Liver (tissue), 9 donors: ENCODE data around the gene ALCAM. TPM values are rescaled to one million over a fixed set of nuclear protein-coding genes. Genes with fewer than 3 reads are reported as not detected.

Experiments
- DNase-seq: peaks from one replicate; pipeline ENCODE4 v3.0.0-alpha.2; 2017; ENCODE audit warnings: low spot score
- H3K27ac ChIP-seq, 2 donors: one replicate each; pipeline ENCODE4 v1.7.0; 2013; ENCODE audit warnings: inconsistent platforms in 2 of 2, low read length in 2 of 2, control low read depth in 1 of 2, low read depth in 1 of 2, mild to moderate bottlenecking in 1 of 2
- H3K27me3 ChIP-seq, 4 donors: one replicate each; pipeline versions ENCODE4 v1.6.1 to v1.7.0; 2013; ENCODE audit warnings: low read length in 3 of 4, inconsistent platforms in 1 of 4, mild to moderate bottlenecking in 1 of 4, moderate library complexity in 1 of 4; ENCODE audit not compliant: control insufficient read depth in 4 of 4, insufficient read depth in 4 of 4
- H3K36me3 ChIP-seq, 4 donors: one replicate each; pipeline versions ENCODE4 v1.6.1 to v1.7.0; 2013; ENCODE audit warnings: low read length in 3 of 4, mild to moderate bottlenecking in 3 of 4, low read depth in 1 of 4, moderate library complexity in 1 of 4; ENCODE audit not compliant: control insufficient read depth in 4 of 4, insufficient read depth in 3 of 4
- H3K4me1 ChIP-seq, 4 donors: one replicate each; pipeline versions ENCODE4 v1.6.1 to v1.7.0; 2013; ENCODE audit warnings: low read length in 3 of 4, mild to moderate bottlenecking in 3 of 4, moderate library complexity in 1 of 4; ENCODE audit not compliant: control insufficient read depth in 4 of 4, insufficient read depth in 4 of 4
- H3K4me3 ChIP-seq, 3 donors: one replicate each; pipeline versions ENCODE4 v1.6.1 to v1.7.0; 2013; ENCODE audit warnings: low read length in 3 of 3, control low read depth in 1 of 3, low read depth in 1 of 3, mild to moderate bottlenecking in 1 of 3
- H3K9ac ChIP-seq, 2 donors: one replicate each; pipeline ENCODE4 v1.7.0; 2013; ENCODE audit warnings: low read length in 2 of 2, mild to moderate bottlenecking in 2 of 2, moderate library complexity in 2 of 2, control low read depth in 1 of 2, low read depth in 1 of 2
- H3K9me3 ChIP-seq, 4 donors: one replicate each; pipeline versions ENCODE4 v1.6.1 to v1.7.0; 2013; ENCODE audit warnings: low read length in 3 of 4; ENCODE audit not compliant: control insufficient read depth in 4 of 4
- CTCF ChIP-seq: fragments of 150-350 bp; IDR thresholded peaks from 2 replicates; pipeline ENCODE4 v1.5.1; 2017; ENCODE audit warnings: improper control_type of control experiment, low read depth, low read length; ENCODE audit not compliant: missing input control
- EGR1 ChIP-seq, 2 donors: IDR thresholded peaks; 2 replicates each; pipeline ENCODE4 v1.6.1; 2016 to 2018; ENCODE audit warnings: antibody characterized with exemption in 2 of 2, low read depth in 2 of 2
- FOXA1 ChIP-seq: IDR thresholded peaks from 2 replicates; pipeline ENCODE4 v1.6.1; 2016; ENCODE audit warnings: antibody characterized with exemption
- FOXA2 ChIP-seq: IDR thresholded peaks from 2 replicates; pipeline ENCODE4 v1.6.1; 2016; ENCODE audit warnings: antibody characterized with exemption
- GABPA ChIP-seq, 2 donors: IDR thresholded peaks in 1 of 2; conservative IDR thresholded peaks in 1 of 2; 2 replicates each; pipeline ENCODE4 v1.6.1; 2016; ENCODE audit warnings: antibody characterized with exemption in 2 of 2, mild to moderate bottlenecking in 1 of 2, moderate library complexity in 1 of 2
- HNF4A ChIP-seq, 2 donors: conservative IDR thresholded peaks; 2 replicates each; pipeline ENCODE4 v1.6.1; 2016; ENCODE audit warnings: antibody characterized with exemption in 2 of 2, mild to moderate bottlenecking in 2 of 2
- HNF4G ChIP-seq: IDR thresholded peaks from 2 replicates; pipeline ENCODE4 v1.6.1; 2016; ENCODE audit warnings: antibody characterized with exemption
- JUND ChIP-seq, 2 donors: IDR thresholded peaks; 2 replicates each; pipeline ENCODE4 v1.6.1; 2016; ENCODE audit warnings: antibody characterized with exemption in 2 of 2
- NR2F2 ChIP-seq: IDR thresholded peaks from 2 replicates; pipeline ENCODE4 v1.6.1; 2016; ENCODE audit warnings: antibody characterized with exemption
- RAD21 ChIP-seq, 2 donors: IDR thresholded peaks; 2 replicates each; pipeline ENCODE4 v1.6.1; 2016; ENCODE audit warnings: antibody characterized with exemption in 2 of 2, mild to moderate bottlenecking in 2 of 2
- REST ChIP-seq: IDR thresholded peaks from 2 replicates; pipeline ENCODE4 v1.6.1; 2016; ENCODE audit warnings: antibody characterized with exemption, mild to moderate bottlenecking
- RXRA ChIP-seq, 2 donors: IDR thresholded peaks; 2 replicates each; pipeline ENCODE4 v1.6.1; 2017 to 2018; ENCODE audit warnings: antibody characterized with exemption in 2 of 2, mild to moderate bottlenecking in 1 of 2
- SP1 ChIP-seq: IDR thresholded peaks from 2 replicates; pipeline ENCODE4 v1.6.1; 2018; ENCODE audit warnings: antibody characterized with exemption, mild to moderate bottlenecking
- TAF1 ChIP-seq: conservative IDR thresholded peaks from 2 replicates; pipeline ENCODE4 v1.6.1; 2016; ENCODE audit warnings: antibody characterized with exemption, mild to moderate bottlenecking
- YY1 ChIP-seq: IDR thresholded peaks from 2 replicates; pipeline ENCODE4 v1.6.1; 2016; ENCODE audit warnings: antibody characterized with exemption, mild to moderate bottlenecking
- WGBS: extraction: QIAGEN DNeasy Blood & Tissue Kit; methylation state at CpG from one replicate; pipeline ENCODE4 v1.1.7; 2013; 5-methylcytosine and 5-hydroxymethylcytosine counted together
- polyA plus RNA-seq, 2 donors: library from polyadenylated mRNA; stranded (reverse) in 1 of 2; unstranded in 1 of 2; fragments of 200-250 nt in 1 of 2; fragments of >200 nt in 1 of 2; fragmentation: Nextera tagmentation in 1 of 2; extraction: Ambion mirVana in 1 of 2; gene quantifications; one replicate each; pipeline versions ENCODE4 v1.2.1 to v1.2.3, GENCODE V29; 2013 to 2015
- total RNA-seq, 2 donors: library from RNA; depleted of rRNA; stranded (reverse); fragments of >200 nt; gene quantifications; one replicate each; pipeline ENCODE4 v1.2.3, GENCODE V29; 2014
- TF ChIP-seq, protein P1 (sequence below): IDR thresholded peaks from 2 replicates; pipeline ENCODE4 v1.6.1; 2016; ENCODE audit warnings: antibody characterized with exemption
- TF ChIP-seq, protein P2 (sequence below): IDR thresholded peaks from 2 replicates; pipeline ENCODE4 v1.6.1; 2016; ENCODE audit warnings: antibody characterized with exemption
- donor health status: healthy.
- donor health status: healthy.
- donor health status: healthy.
- donor health status: healthy.
- donor health status: healthy.

Gene ALCAM
- total and polyA plus RNA-seq, 4 donors = 14.2 to 62.0 (median 32.3) TPM

DNA sequence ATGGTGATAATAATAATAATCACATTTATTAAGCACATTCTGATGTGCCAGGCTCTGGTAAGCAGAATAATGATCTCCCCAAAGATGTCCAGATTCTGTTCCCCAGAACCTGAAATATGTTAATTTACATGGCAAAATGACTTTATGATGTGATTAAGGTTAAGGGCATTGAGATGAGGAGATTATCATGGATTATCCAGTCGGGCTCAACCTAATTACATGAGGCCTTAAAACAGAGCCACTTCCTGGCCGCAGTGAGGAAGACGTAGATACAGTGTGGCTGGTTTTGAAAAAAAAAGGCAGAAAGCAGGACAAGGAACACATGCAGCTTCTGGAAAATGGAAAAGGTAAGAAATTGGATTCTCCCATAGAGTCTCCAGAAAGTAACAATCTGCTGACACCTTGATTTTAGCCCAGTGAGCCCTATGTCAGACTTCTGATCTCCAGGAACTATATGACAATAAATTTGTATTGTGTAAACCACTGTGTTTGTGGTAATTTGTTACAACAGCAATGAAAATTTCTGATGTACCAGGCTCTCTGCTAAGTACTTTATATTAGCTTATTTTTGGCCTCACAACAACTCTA lies 126.7 kb downstream of the ALCAM start:
- TF ChIP-seq HNF4G = no peak
- TF ChIP-seq RXRA (IDR thresholded peaks at IDR 0.05) = no peak
- no peak for TF ChIP-seq HNF4A (conservative IDR thresholded peaks at IDR 0.05)
- TF ChIP-seq, protein P1, sequence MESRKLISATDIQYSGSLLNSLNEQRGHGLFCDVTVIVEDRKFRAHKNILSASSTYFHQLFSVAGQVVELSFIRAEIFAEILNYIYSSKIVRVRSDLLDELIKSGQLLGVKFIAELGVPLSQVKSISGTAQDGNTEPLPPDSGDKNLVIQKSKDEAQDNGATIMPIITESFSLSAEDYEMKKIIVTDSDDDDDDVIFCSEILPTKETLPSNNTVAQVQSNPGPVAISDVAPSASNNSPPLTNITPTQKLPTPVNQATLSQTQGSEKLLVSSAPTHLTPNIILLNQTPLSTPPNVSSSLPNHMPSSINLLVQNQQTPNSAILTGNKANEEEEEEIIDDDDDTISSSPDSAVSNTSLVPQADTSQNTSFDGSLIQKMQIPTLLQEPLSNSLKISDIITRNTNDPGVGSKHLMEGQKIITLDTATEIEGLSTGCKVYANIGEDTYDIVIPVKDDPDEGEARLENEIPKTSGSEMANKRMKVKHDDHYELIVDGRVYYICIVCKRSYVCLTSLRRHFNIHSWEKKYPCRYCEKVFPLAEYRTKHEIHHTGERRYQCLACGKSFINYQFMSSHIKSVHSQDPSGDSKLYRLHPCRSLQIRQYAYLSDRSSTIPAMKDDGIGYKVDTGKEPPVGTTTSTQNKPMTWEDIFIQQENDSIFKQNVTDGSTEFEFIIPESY = no peak
- TF ChIP-seq REST = no peak
- no peak for TF ChIP-seq NR2F2
- TF ChIP-seq GABPA (IDR thresholded peaks at IDR 0.05 in 1 of 2, conservative IDR thresholded peaks at IDR 0.05 in 1 of 2) = no peak
- no peak for TF ChIP-seq SP1
- TF ChIP-seq YY1 = no peak
- TF ChIP-seq, protein P2, sequence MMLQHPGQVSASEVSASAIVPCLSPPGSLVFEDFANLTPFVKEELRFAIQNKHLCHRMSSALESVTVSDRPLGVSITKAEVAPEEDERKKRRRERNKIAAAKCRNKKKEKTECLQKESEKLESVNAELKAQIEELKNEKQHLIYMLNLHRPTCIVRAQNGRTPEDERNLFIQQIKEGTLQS = no peak
- TF ChIP-seq TAF1 = no peak
- H3K27ac ChIP-seq = no peak overlapping the region
- H3K4me1 ChIP-seq = peaks cover 2 to 15% (median 4%) of the 10 kb centered on the region in 4 donors
- no peak for DNase-seq
- peaks cover 0 to 3% (median 0%) of the 10 kb centered on the region in 4 donors for H3K9me3 ChIP-seq
- no peaks in the 10 kb centered on the region for H3K36me3 ChIP-seq
- no peaks in the 10 kb centered on the region for H3K27me3 ChIP-seq
- H3K9ac ChIP-seq = no peak overlapping the region
- H3K4me3 ChIP-seq = no peak overlapping the region
- WGBS = 94% methylated on average over 3 of the region's 3 CpGs

- Histone ChIP-seq H3K4me3 (no peak overlapping the region), H3K36me3 (no peaks in the 10 kb centered on the region), H3K9ac (no peak overlapping the region), H3K4me1 (peaks cover 2 to 24% (median 5%) of the 10 kb centered on the region in 4 donors), H3K9me3 (peaks cover 0 to 3% (median 0%) of the 10 kb centered on the region in 4 donors), H3K27me3 (no peaks in the 10 kb centered on the region), H3K27ac (no peak overlapping the region)
- 66% methylated on average over 2 of the region's 2 CpGs for WGBS
- DNase-seq = no peak
- TF ChIP-seq FOXA2 (no peak), FOXA1 (no peak), GABPA (IDR thresholded peaks at IDR 0.05 in 1 of 2, conservative IDR thresholded peaks at IDR 0.05 in 1 of 2) (no peak), EGR1 (IDR thresholded peaks at IDR 0.05; ENCODE audit: low read depth in 2 of 2) (no peak), REST (no peak), YY1 (no peak), RXRA (IDR thresholded peaks at IDR 0.05) (no peak), JUND (IDR thresholded peaks at IDR 0.05) (no peak), RAD21 (IDR thresholded peaks at IDR 0.05) (no peak), TAF1 (no peak), HNF4A (conservative IDR thresholded peaks at IDR 0.05) (no peak), HNF4G (no peak), NR2F2 (no peak), SP1 (no peak), CTCF (no peak)
- TF ChIP-seq, protein P1 = no peak
- TF ChIP-seq, protein P2 = no peak
Observed at GRCh38 chr3:105495021-105495420, 128.3 kb downstream of the ALCAM start.
